Esophagus (tissue), 2 donors: ENCODE measurements around the gene KDM4B. TPM values are rescaled to one million over a fixed set of nuclear protein-coding genes. Genes with fewer than 3 reads are reported as not detected.

ENCODE experiments used
- H3K27ac ChIP-seq, 2 donors: one replicate each; pipeline ENCODE4 v1.5.1; 2013; ENCODE audit warnings: low read depth in 2 of 2, mild to moderate bottlenecking in 2 of 2, inconsistent platforms in 1 of 2, low read length in 1 of 2, moderate library complexity in 1 of 2
- H3K27me3 ChIP-seq, 2 donors: one replicate each; pipeline ENCODE4 v1.6.1; 2013; ENCODE audit warnings: low read length in 2 of 2, control low read depth in 1 of 2, mild to moderate bottlenecking in 1 of 2; ENCODE audit not compliant: insufficient read depth in 2 of 2, control insufficient read depth in 1 of 2
- H3K36me3 ChIP-seq, 2 donors: one replicate each; pipeline ENCODE4 v1.6.1; 2013; ENCODE audit warnings: low read length in 1 of 2; ENCODE audit not compliant: control insufficient read depth in 2 of 2, insufficient read depth in 2 of 2
- H3K4me1 ChIP-seq, 2 donors: one replicate each; pipeline ENCODE4 v1.6.1; 2013; ENCODE audit warnings: low read length in 1 of 2; ENCODE audit not compliant: control insufficient read depth in 2 of 2, insufficient read depth in 2 of 2
- H3K4me3 ChIP-seq, 2 donors: one replicate each; pipeline ENCODE4 v1.5.1; 2013; ENCODE audit warnings: low read length in 2 of 2, mild to moderate bottlenecking in 2 of 2, low read depth in 1 of 2, moderate library complexity in 1 of 2
- H3K9me3 ChIP-seq, 2 donors: one replicate each; pipeline ENCODE4 v1.6.1; 2013; ENCODE audit warnings: mild to moderate bottlenecking in 2 of 2, low read depth in 1 of 2, low read length in 1 of 2, moderate library complexity in 1 of 2; ENCODE audit not compliant: control insufficient read depth in 2 of 2, insufficient read depth in 1 of 2
- WGBS, 2 donors: extraction: QIAGEN DNeasy Blood & Tissue Kit; methylation state at CpG; one replicate each; pipeline ENCODE4 v1.1.7; 2013; 5-methylcytosine and 5-hydroxymethylcytosine counted together
- polyA plus RNA-seq, 2 donors: library from polyadenylated mRNA; stranded (reverse); fragments of 200-250 nt; gene quantifications; one replicate each; pipeline ENCODE4 v1.2.3, GENCODE V29; 2013
- donor health status: healthy with polysubstance abuse.
- donor health status: Bipolar disorder and iron deficiency.

Gene KDM4B
- polyA plus RNA-seq, 2 donors: 10.7 to 26.7 TPM

- peaks cover 15 to 58% of the 10 kb centered on the region in 2 donors for H3K36me3 ChIP-seq
These were observed 114.6 kb downstream of the KDM4B start for GRCh38 chr19:5083547-5083965.

GRCh38 chr19:5085566-5085965 is 116.7 kb downstream of the KDM4B start:
- Histone ChIP-seq H3K4me3 (no peak overlapping the region), H3K9me3 (no peaks in the 10 kb centered on the region), H3K4me1 (peaks cover 0 to under 1% of the 10 kb centered on the region in 2 donors), H3K36me3 (peaks cover 15 to 61% of the 10 kb centered on the region in 2 donors), H3K27me3 (no peaks in the 10 kb centered on the region), H3K27ac (no peak overlapping the region)
- 96% methylated on average over 20 of the region's 20 CpGs for WGBS, 2 donors

More at GRCh38 chr19:5083547-5083965, 114.6 kb downstream of the KDM4B start:
- Histone ChIP-seq H3K9me3 (no peaks in the 10 kb centered on the region), H3K4me1 (no peaks in the 10 kb centered on the region), H3K27me3 (no peaks in the 10 kb centered on the region), H3K27ac (no peak overlapping the region), H3K4me3 (no peak overlapping the region)
- WGBS, 2 donors: 77 to 81% methylated on average over 13 of the region's 13 CpGs

GRCh38 chr19:5086230-5086629 is 117.3 kb downstream of the KDM4B start:
- Histone ChIP-seq H3K4me1 (peaks cover 0 to 3% of the 10 kb centered on the region in 2 donors), H3K36me3 (peaks cover 15 to 56% of the 10 kb centered on the region in 2 donors), H3K4me3 (no peak overlapping the region), H3K27me3 (no peaks in the 10 kb centered on the region), H3K9me3 (no peaks in the 10 kb centered on the region), H3K27ac (no peak overlapping the region)
- 92 to 95% methylated on average over 19 of the region's 19 CpGs for WGBS, 2 donors

GRCh38 chr19:5086725-5087439 is 118.0 kb downstream of the KDM4B start:
- no peaks in the 10 kb centered on the region for H3K27me3 ChIP-seq
- H3K36me3 ChIP-seq: peaks cover 15 to 52% of the 10 kb centered on the region in 2 donors
- 82% methylated on average over 20 of the region's 20 CpGs for WGBS, 2 donors
- no peak overlapping the region for H3K4me3 ChIP-seq
- H3K4me1 ChIP-seq: peaks cover 0 to 3% of the 10 kb centered on the region in 2 donors
- no peaks in the 10 kb centered on the region for H3K9me3 ChIP-seq
- no peak overlapping the region for H3K27ac ChIP-seq

- H3K36me3 ChIP-seq: peaks cover 6 to 42% of the 10 kb centered on the region in 2 donors
- no peak overlapping the region for H3K4me3 ChIP-seq
- H3K9me3 ChIP-seq: no peaks in the 10 kb centered on the region
- peaks cover 0 to 3% of the 10 kb centered on the region in 2 donors for H3K4me1 ChIP-seq
- no peak overlapping the region for H3K27ac ChIP-seq
- WGBS, 2 donors: 96 to 99% methylated on average over 8 of the region's 8 CpGs
- no peaks in the 10 kb centered on the region for H3K27me3 ChIP-seq
These were observed 120.4 kb downstream of the KDM4B start for GRCh38 chr19:5089283-5089682.

GRCh38 chr19:5090465-5091017 is 121.6 kb downstream of the KDM4B start:
- Histone ChIP-seq H3K9me3 (no peaks in the 10 kb centered on the region), H3K4me1 (peaks cover 0 to 3% of the 10 kb centered on the region in 2 donors), H3K27me3 (no peaks in the 10 kb centered on the region), H3K27ac (peak overlapping the region; percentile 32 to 34), H3K36me3 (peaks cover 6 to 49% of the 10 kb centered on the region in 2 donors), H3K4me3 (no peak overlapping the region)
- WGBS, 2 donors: 74 to 83% methylated on average over 18 of the region's 18 CpGs

GRCh38 chr19:5091018-5091683 is 122.2 kb downstream of the KDM4B start:
- 32 to 54% methylated on average over 22 of the region's 22 CpGs for WGBS, 2 donors
- Histone ChIP-seq H3K4me3 (no peak overlapping the region), H3K36me3 (peaks cover 6 to 47% of the 10 kb centered on the region in 2 donors), H3K9me3 (no peaks in the 10 kb centered on the region), H3K27ac (peak overlapping the region; percentile 32 to 38), H3K27me3 (no peaks in the 10 kb centered on the region), H3K4me1 (peaks cover 0 to 3% of the 10 kb centered on the region in 2 donors)

- Histone ChIP-seq H3K36me3 (peaks cover 0 to 46% of the 10 kb centered on the region in 2 donors), H3K27ac (no peak overlapping the region), H3K4me3 (no peak overlapping the region), H3K9me3 (no peaks in the 10 kb centered on the region), H3K4me1 (peaks cover 0 to 3% of the 10 kb centered on the region in 2 donors), H3K27me3 (no peaks in the 10 kb centered on the region)
- 66 to 74% methylated on average over 27 to 28 of the region's 28 CpGs for WGBS, 2 donors
These were observed 123.0 kb downstream of the KDM4B start for GRCh38 chr19:5091684-5092480.

GRCh38 chr19:5092481-5092843 is 123.5 kb downstream of the KDM4B start:
- Histone ChIP-seq H3K4me3 (no peak overlapping the region), H3K9me3 (peaks cover 0 to under 1% of the 10 kb centered on the region in 2 donors), H3K27ac (no peak overlapping the region), H3K27me3 (no peaks in the 10 kb centered on the region), H3K36me3 (peaks cover 0 to 43% of the 10 kb centered on the region in 2 donors), H3K4me1 (peaks cover 0 to 3% of the 10 kb centered on the region in 2 donors)
- whole genome bisulfite sequencing, 2 donors: 90 to 93% methylated on average over 14 of the region's 14 CpGs
